Astrocyte (in vitro differentiated cells and primary cell): Measurements from ENCODE around the gene MX2.

Source experiments
- EZH2 ChIP-seq: IDR thresholded peaks from 2 replicates; pipeline ENCODE4 v1.6.1; 2012; ENCODE audit warnings: mild to moderate bottlenecking, low read length, inconsistent platforms; ENCODE audit not compliant: insufficient read depth
- TF ChIP-seq, protein P1 (sequence below): IDR thresholded peaks from 2 replicates; pipeline ENCODE4 v1.5.1; 2011; ENCODE audit warnings: low read depth, mild to moderate bottlenecking, inconsistent platforms, low read length, moderate library complexity; ENCODE audit not compliant: insufficient read depth

DNA sequence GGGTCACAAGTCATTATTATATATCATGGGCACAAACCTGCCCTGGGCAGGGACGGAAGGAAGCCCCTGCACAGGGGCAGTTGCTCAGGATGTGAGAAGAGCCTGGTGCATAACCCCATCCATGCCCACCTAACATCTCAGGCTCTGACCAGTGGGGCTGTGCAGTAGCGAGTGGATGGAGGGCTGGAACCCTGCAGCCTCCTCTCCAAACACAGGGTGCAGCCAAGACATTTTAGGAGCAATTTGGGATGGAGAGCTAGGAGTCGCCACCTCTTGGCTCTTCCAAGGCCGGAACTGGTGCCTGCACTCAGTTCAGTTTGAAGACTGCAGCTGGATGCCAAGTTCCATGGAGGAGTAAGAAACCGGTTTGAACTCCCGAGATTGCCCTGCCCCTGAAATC lies 67.0 kb downstream of the MX2 start:
- TF ChIP-seq, protein P1, sequence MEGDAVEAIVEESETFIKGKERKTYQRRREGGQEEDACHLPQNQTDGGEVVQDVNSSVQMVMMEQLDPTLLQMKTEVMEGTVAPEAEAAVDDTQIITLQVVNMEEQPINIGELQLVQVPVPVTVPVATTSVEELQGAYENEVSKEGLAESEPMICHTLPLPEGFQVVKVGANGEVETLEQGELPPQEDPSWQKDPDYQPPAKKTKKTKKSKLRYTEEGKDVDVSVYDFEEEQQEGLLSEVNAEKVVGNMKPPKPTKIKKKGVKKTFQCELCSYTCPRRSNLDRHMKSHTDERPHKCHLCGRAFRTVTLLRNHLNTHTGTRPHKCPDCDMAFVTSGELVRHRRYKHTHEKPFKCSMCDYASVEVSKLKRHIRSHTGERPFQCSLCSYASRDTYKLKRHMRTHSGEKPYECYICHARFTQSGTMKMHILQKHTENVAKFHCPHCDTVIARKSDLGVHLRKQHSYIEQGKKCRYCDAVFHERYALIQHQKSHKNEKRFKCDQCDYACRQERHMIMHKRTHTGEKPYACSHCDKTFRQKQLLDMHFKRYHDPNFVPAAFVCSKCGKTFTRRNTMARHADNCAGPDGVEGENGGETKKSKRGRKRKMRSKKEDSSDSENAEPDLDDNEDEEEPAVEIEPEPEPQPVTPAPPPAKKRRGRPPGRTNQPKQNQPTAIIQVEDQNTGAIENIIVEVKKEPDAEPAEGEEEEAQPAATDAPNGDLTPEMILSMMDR: no peak
- no peak for TF ChIP-seq EZH2
